ENCODE measurements around the gene CCPG1. TPM values are rescaled to one million over a fixed set of nuclear protein-coding genes. Genes with fewer than 3 reads are reported as not detected.

Gene CCPG1
- total RNA-seq, 6 experiments from 2014 or later, result 28.9 to 42.5 (median 32.6) TPM

GRCh38 chr15:55358471-55358870 lies 49.7 kb downstream of the CCPG1 start:
- Mint-ChIP-seq H3K36me3 (ENCODE audit: low read depth) (peaks cover 26% of the 10 kb centered on the region), H3K27ac (no peak overlapping the region), H3K9me3 (no peaks in the 10 kb centered on the region), H3K27me3 (ENCODE audit: insufficient read depth) (peaks cover 2% of the 10 kb centered on the region; the same call in 1 of the 2 replicates), H3K4me1 (ENCODE audit: low read depth) (peaks cover 18% of the 10 kb centered on the region), H3K4me3 (no peak overlapping the region)
- TF ChIP-seq CTCF (IDR thresholded peaks at IDR 0.05), result no peak
- no peak for DNase-seq

GRCh38 chr15:55357774-55358173 lies 50.4 kb downstream of the CCPG1 start:
- Mint-ChIP-seq H3K4me1 (ENCODE audit: low read depth) (peaks cover 18% of the 10 kb centered on the region), H3K4me3 (no peak overlapping the region), H3K27me3 (ENCODE audit: insufficient read depth) (peaks cover 2% of the 10 kb centered on the region; the same call in 1 of the 2 replicates), H3K36me3 (ENCODE audit: low read depth) (peaks cover 26% of the 10 kb centered on the region), H3K27ac (no peak overlapping the region), H3K9me3 (no peaks in the 10 kb centered on the region)
- DNase-seq, result peak; percentile 32
- TF ChIP-seq CTCF (IDR thresholded peaks at IDR 0.05), result no peak

DNA sequence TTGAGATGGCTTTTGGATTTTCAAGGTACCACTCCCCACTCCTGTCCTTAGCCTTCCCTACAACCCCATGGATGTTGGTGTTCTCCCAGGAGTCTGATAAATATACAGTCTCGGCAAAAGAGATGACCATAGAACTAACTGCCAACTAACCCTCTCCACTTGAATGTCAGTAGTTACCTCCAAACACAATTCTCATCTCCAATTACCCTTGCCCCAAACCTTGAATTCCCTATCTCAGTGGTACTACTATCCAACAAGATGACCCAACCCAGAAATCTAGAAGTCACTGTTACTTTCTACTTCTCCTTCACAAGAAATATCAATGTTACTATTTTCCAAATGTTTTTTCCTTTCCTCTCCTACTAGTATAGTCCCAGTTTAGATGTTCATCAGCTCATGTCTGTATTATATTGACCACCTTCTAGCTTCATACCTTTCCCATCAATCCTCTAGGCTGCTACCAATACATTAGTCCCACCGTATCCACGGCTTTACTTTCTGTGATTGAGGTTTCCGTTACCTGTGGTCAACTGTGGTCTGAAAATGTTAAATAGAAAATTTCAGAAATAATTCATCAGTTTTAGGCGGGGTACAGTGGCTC lies 51.1 kb downstream of the CCPG1 start:
- no peak overlapping the region for H3K27ac Mint-ChIP-seq
- H3K27me3 Mint-ChIP-seq (ENCODE audit: insufficient read depth), result peaks cover 2% of the 10 kb centered on the region; the same call in 1 of the 2 replicates
- no peaks in the 10 kb centered on the region for H3K9me3 Mint-ChIP-seq
- peaks cover 18% of the 10 kb centered on the region for H3K4me1 Mint-ChIP-seq (ENCODE audit: low read depth)
- no peak for TF ChIP-seq CTCF (IDR thresholded peaks at IDR 0.05)
- no peak for DNase-seq
- H3K36me3 Mint-ChIP-seq (ENCODE audit: low read depth), result peaks cover 26% of the 10 kb centered on the region
- H3K4me3 Mint-ChIP-seq, result no peak overlapping the region

GRCh38 chr15:55353025-55353424 lies 55.1 kb downstream of the CCPG1 start:
- no peak overlapping the region for H3K4me3 Mint-ChIP-seq
- no peak overlapping the region for H3K27ac Mint-ChIP-seq
- no peaks in the 10 kb centered on the region for H3K27me3 Mint-ChIP-seq (ENCODE audit: insufficient read depth)
- H3K9me3 Mint-ChIP-seq, result no peaks in the 10 kb centered on the region
- peaks cover 12% of the 10 kb centered on the region for H3K4me1 Mint-ChIP-seq (ENCODE audit: low read depth)
- DNase-seq, result no peak
- TF ChIP-seq CTCF (IDR thresholded peaks at IDR 0.05), result no peak
- peaks cover 19% of the 10 kb centered on the region for H3K36me3 Mint-ChIP-seq (ENCODE audit: low read depth)

- no peak overlapping the region for H3K4me3 Mint-ChIP-seq
- H3K27me3 Mint-ChIP-seq (ENCODE audit: insufficient read depth), result no peaks in the 10 kb centered on the region
- no peak overlapping the region for H3K27ac Mint-ChIP-seq
- TF ChIP-seq CTCF (IDR thresholded peaks at IDR 0.05), result no peak
- DNase-seq, result no peak
- peaks cover 3% of the 10 kb centered on the region for H3K4me1 Mint-ChIP-seq (ENCODE audit: low read depth)
- no peaks in the 10 kb centered on the region for H3K9me3 Mint-ChIP-seq
- peaks cover 10% of the 10 kb centered on the region for H3K36me3 Mint-ChIP-seq (ENCODE audit: low read depth)
Observed at GRCh38 chr15:55349282-55349681, 58.9 kb downstream of the CCPG1 start.
